Keratinocyte (primary cell): ENCODE data around the gene GRB2. TPM values are rescaled to one million over a fixed set of nuclear protein-coding genes. Genes with fewer than 3 reads are reported as not detected.

Experiments used
- DNase-seq: peaks from one replicate; pipeline ENCODE4 v3.0.0-alpha.2; 2011; ENCODE audit warnings: low read depth, missing footprints, low spot score
- FAIRE-seq: peaks from 2 replicates; lab custom pipeline; 2011; peaks lifted over from hg19 to GRCh38; lab: Jason Lieb, UNC
- H2AFZ ChIP-seq: 2 replicates; pipeline ENCODE4 v1.6.0; 2012; ENCODE audit warnings: low read length, control low read depth, inconsistent platforms; ENCODE audit not compliant: control insufficient read depth
- H3K27ac ChIP-seq: 2 replicates; pipeline ENCODE4 v1.5.1; 2011; ENCODE audit warnings: low read length; ENCODE audit not compliant: control insufficient read depth, insufficient read depth
- H3K27me3 ChIP-seq: 3 replicates; pipeline ENCODE4 v1.6.0; 2011; ENCODE audit warnings: low read length; ENCODE audit not compliant: control insufficient read depth, insufficient read depth; ENCODE audit errors: extremely low read depth
- H3K36me3 ChIP-seq, 2 experiments: 2 replicates in 1 of 2; 3 replicates in 1 of 2; pipeline ENCODE4 v1.5.1; 2011; ENCODE audit warnings: low read length in 2 of 2, mild to moderate bottlenecking in 1 of 2; ENCODE audit not compliant: control insufficient read depth in 2 of 2, insufficient read depth in 2 of 2; ENCODE audit errors: extremely low read depth in 1 of 2
- H3K4me1 ChIP-seq: 3 replicates; pipeline ENCODE4 v1.5.1; 2011; ENCODE audit warnings: low read length; ENCODE audit not compliant: control insufficient read depth, insufficient read depth; ENCODE audit errors: extremely low read depth
- H3K4me2 ChIP-seq: 3 replicates; pipeline ENCODE4 v1.6.0; 2011; ENCODE audit warnings: low read depth, low read length; ENCODE audit not compliant: control insufficient read depth, insufficient read depth; ENCODE audit errors: extremely low read depth
- H3K4me3 ChIP-seq, 3 experiments: fragments of 200-600 bp in 1 of 3; sonication (generic) in 1 of 3; 2 replicates in 2 of 3; 3 replicates in 1 of 3; pipeline ENCODE4 v1.5.1; 2011 to 2016; ENCODE audit warnings: low read length in 3 of 3, mild to moderate bottlenecking in 3 of 3, control low read depth in 2 of 3, inconsistent platforms in 1 of 3, low read depth in 1 of 3, mixed read lengths in 1 of 3, mixed run types in 1 of 3, moderate library complexity in 1 of 3; ENCODE audit not compliant: control insufficient read depth in 2 of 3, insufficient read depth in 2 of 3; ENCODE audit errors: extremely low read depth in 1 of 3
- H3K79me2 ChIP-seq: 2 replicates; pipeline ENCODE4 v1.6.0; 2012; ENCODE audit warnings: low read length; ENCODE audit not compliant: control insufficient read depth, insufficient read depth
- H3K9ac ChIP-seq: 3 replicates; pipeline ENCODE4 v1.6.0; 2011; ENCODE audit warnings: low read length; ENCODE audit not compliant: control insufficient read depth, insufficient read depth; ENCODE audit errors: extremely low read depth
- H3K9me1 ChIP-seq: 3 replicates; pipeline ENCODE4 v1.6.0; 2011; ENCODE audit warnings: low read length; ENCODE audit not compliant: control insufficient read depth, insufficient read depth; ENCODE audit errors: extremely low read depth
- H3K9me3 ChIP-seq: 2 replicates; pipeline ENCODE4 v1.5.1; 2012; ENCODE audit warnings: low read depth, low read length; ENCODE audit not compliant: control insufficient read depth
- H4K20me1 ChIP-seq: 3 replicates; pipeline ENCODE4 v1.6.0; 2011; ENCODE audit warnings: low read length; ENCODE audit not compliant: control insufficient read depth, insufficient read depth; ENCODE audit errors: extremely low read depth
- CTCF ChIP-seq, 3 experiments: IDR thresholded peaks in 1 of 3; conservative IDR thresholded peaks in 1 of 3; optimal IDR thresholded peaks in 1 of 3; 2 replicates in 2 of 3; 3 replicates in 1 of 3; pipeline versions ENCODE3 to v1.5.1; 2011; ENCODE audit warnings: low read length in 3 of 3, mild to moderate bottlenecking in 3 of 3, moderate library complexity in 2 of 3, control low read depth in 1 of 3, inconsistent platforms in 1 of 3; ENCODE audit not compliant: insufficient read depth in 2 of 3; ENCODE audit errors: extremely low read depth in 1 of 3
- EZH2 ChIP-seq: IDR thresholded peaks from one replicate; pipeline ENCODE4 v1.6.1; 2012; ENCODE audit warnings: inconsistent platforms, mild to moderate bottlenecking, low read length, moderate library complexity
- dilution Hi-C: fragments of 300-500 bp; cut with MboI; formaldehyde crosslinking; loops from one replicate; pipeline ENCODE4 v1.7.0; 2020; ENCODE audit warnings: low sequenced_read_pairs; ENCODE audit not compliant: extremely low pct_ligation_motif_present
- polyA plus RNA-seq, 5 experiments: library from polyadenylated mRNA; depleted of rRNA in 3 of 5; stranded (reverse) in 3 of 5; stranded (forward) in 1 of 5; unstranded in 1 of 5; fragments of >200 nt; gene quantifications; 1 replicate in 1 of 5; 2 replicates in 3 of 5; 3 replicates in 1 of 5; pipeline versions ENCODE4 v1.2.1 to v1.2.3, GENCODE V29; 2011 to 2012; ENCODE audit warnings: missing spikeins in 2 of 5, low read depth in 1 of 5, low replicate concordance in 1 of 5

GRB2 gene
- polyA plus RNA-seq, 1 donor (not counting 4 experiments of a cell fraction or from before 2014, with no cell fraction given): 62.0 TPM

DNA sequence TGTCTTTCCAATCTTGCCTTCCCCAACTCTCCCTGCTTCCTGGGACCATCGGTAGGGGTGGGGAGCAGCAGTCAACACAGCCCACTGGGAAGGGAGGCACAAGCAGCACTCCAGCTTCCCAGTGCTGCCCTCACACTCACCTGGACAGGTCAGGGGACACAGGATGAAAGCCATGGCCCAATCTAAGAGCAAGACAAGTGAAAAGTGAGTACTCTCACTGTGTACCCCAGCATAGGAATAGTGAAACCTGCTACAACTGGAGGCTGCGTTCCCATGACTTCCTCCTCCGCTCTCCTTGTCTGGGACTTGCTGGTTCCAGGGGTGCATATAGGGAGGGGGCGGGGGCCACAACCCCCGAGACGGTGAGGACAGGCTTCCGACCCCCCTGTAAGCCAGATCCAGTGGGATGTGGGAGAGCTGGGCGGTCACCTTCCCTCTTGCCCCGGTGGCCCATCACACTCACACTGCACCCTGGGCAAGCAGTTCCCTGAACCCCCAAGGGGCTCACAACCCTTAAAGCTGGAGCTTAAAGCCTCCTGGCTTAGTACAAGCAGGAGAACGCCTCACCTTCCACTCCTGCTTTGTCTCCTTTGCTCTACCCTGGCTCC is 86.8 kb downstream of the GRB2 start:
- dilution Hi-C loops: no loop called here
- Histone ChIP-seq H4K20me1 (peaks cover 2% of the 10 kb centered on the region), H3K9me1 (no peaks in the 10 kb centered on the region), H3K27me3 (no peaks in the 10 kb centered on the region), H3K9ac (no peak overlapping the region), H3K36me3 (peaks cover 22 to 23% of the 10 kb centered on the region in 2 experiments), H3K4me3 (no peak overlapping the region), H3K79me2 (no peaks in the 10 kb centered on the region), H3K27ac (no peak overlapping the region), H3K4me1 (no peaks in the 10 kb centered on the region), H3K4me2 (no peak overlapping the region), H3K9me3 (no peaks in the 10 kb centered on the region), H2AFZ (no peak overlapping the region)
- TF ChIP-seq CTCF (optimal IDR thresholded peaks at IDR 0.05 in 1 of 3, IDR thresholded peaks at IDR 0.05 in 1 of 3, conservative IDR thresholded peaks at IDR 0.05 in 1 of 3; ENCODE audit: extremely low read depth in 1 of 3, insufficient read depth in 2 of 3, low read length in 3 of 3) (no peak), EZH2 (no peak)
- no peak for FAIRE-seq
- no peak for DNase-seq

DNA sequence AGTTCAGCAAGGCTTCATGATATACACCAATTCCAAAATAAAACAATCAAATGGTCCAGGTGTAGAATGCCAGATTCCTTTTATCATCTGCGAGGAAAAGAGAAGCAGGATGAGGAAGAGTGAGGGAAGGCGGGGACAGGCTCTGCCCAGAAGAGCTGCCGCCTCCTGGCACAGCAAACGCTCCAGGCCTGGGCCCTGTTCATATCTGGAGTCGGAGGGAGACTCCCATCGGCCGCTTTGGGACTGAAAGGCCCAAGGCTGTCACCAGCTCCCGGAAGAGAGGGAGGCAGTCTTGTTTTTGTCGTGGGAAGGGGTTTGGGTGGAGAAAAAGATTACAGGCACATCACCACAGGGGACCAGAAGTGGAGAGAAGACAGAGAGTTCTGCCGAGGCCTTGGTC is 87.3 kb downstream of the GRB2 start:
- FAIRE-seq (no peak), DNase-seq (no peak)
- Histone ChIP-seq H3K9ac (no peak overlapping the region), H3K4me2 (no peak overlapping the region), H3K9me1 (no peaks in the 10 kb centered on the region), H4K20me1 (peaks cover under 1% of the 10 kb centered on the region), H3K27ac (no peak overlapping the region), H3K79me2 (no peaks in the 10 kb centered on the region), H3K27me3 (no peaks in the 10 kb centered on the region), H2AFZ (no peak overlapping the region), H3K9me3 (no peaks in the 10 kb centered on the region), H3K36me3 (peaks cover 22 to 23% of the 10 kb centered on the region in 2 experiments), H3K4me3 (no peak overlapping the region), H3K4me1 (no peaks in the 10 kb centered on the region)
- dilution Hi-C loops: no loop called here
- TF ChIP-seq EZH2 (no peak), CTCF (optimal IDR thresholded peaks at IDR 0.05 in 1 of 3, IDR thresholded peaks at IDR 0.05 in 1 of 3, conservative IDR thresholded peaks at IDR 0.05 in 1 of 3; ENCODE audit: extremely low read depth in 1 of 3, insufficient read depth in 2 of 3, low read length in 3 of 3) (no peak)
